B cell (primary cell): Measurements from ENCODE around the gene FUNDC2. TPM values are rescaled to one million over a fixed set of nuclear protein-coding genes. Genes with fewer than 3 reads are reported as not detected.

ENCODE experiments used
- ATAC-seq: fragments of 200-7000 bp; cut with Tn5 transposase; one replicate; pipeline ENCODE4 v1.10.0; 2021; ENCODE audit warnings: low read depth, mild to moderate bottlenecking, moderate number of reproducible peaks, moderate library complexity
- CTCF ChIA-PET: fragments of 350-600 bp; sonication (Branson Sonifier 250); formaldehyde crosslinking; loops from one replicate; lab custom pipeline; 2021; ENCODE audit warnings: antibody characterized with exemption, inconsistent platforms; lab: Charles Lee
- POLR2A ChIA-PET: fragments of 350-600 bp; sonication (Branson Sonifier 250); formaldehyde crosslinking; loops from one replicate; lab custom pipeline; 2021; ENCODE audit warnings: antibody characterized with exemption; lab: Charles Lee
- DNase-seq: peaks from one replicate; pipeline ENCODE4 v3.0.0; 2013
- H2AFZ ChIP-seq: 2 replicates; pipeline ENCODE4 v1.6.1; 2012; ENCODE audit warnings: mild to moderate bottlenecking, low read depth, low read length; ENCODE audit not compliant: insufficient read depth, poor library complexity, severe bottlenecking
- H3K27ac ChIP-seq, 2 donors: 1 replicate in 1 of 2; 2 replicates in 1 of 2; pipeline ENCODE4 v1.5.1; 2012 to 2013; ENCODE audit warnings: low read length in 2 of 2, mild to moderate bottlenecking in 2 of 2, moderate library complexity in 1 of 2
- H3K27me3 ChIP-seq, 4 experiments: fragments of 200-600 bp in 1 of 4; sonication (generic) in 1 of 4; replicated peaks in 1 of 4; 1 replicate in 2 of 4; 2 replicates in 2 of 4; pipeline versions ENCODE4 v1.6.1 to v1.7.0; 2013 to 2016; ENCODE audit warnings: low read length in 3 of 4, mild to moderate bottlenecking in 2 of 4, mixed read lengths in 1 of 4, moderate library complexity in 1 of 4; ENCODE audit not compliant: insufficient read depth in 4 of 4, control insufficient read depth in 3 of 4; ENCODE audit errors: control extremely low read depth in 1 of 4
- H3K36me3 ChIP-seq, 2 experiments: replicated peaks in 1 of 2; 1 replicate in 1 of 2; 2 replicates in 1 of 2; pipeline versions ENCODE4 v1.6.1 to v1.7.1; 2013; ENCODE audit warnings: low read length in 1 of 2; ENCODE audit not compliant: insufficient read depth in 2 of 2, control insufficient read depth in 1 of 2; ENCODE audit errors: control extremely low read depth in 1 of 2, extremely low read depth in 1 of 2
- H3K4me1 ChIP-seq, 2 donors: fragments of 200-600 bp in 1 of 2; sonication (generic) in 1 of 2; 1 replicate in 1 of 2; 2 replicates in 1 of 2; pipeline versions ENCODE4 v1.5.1 to v1.6.1; 2013 to 2017; ENCODE audit warnings: low read length in 2 of 2; ENCODE audit not compliant: control insufficient read depth in 2 of 2, insufficient read depth in 2 of 2
- H3K4me2 ChIP-seq: replicated peaks from 2 replicates; pipeline ENCODE3; 2012; ENCODE audit warnings: mild to moderate bottlenecking, low read depth, low read length; ENCODE audit not compliant: poor library complexity, severe bottlenecking
- H3K4me3 ChIP-seq, 5 experiments: fragments of 200-600 bp in 1 of 5; sonication (generic) in 1 of 5; 1 replicate in 3 of 5; 2 replicates in 2 of 5; pipeline versions ENCODE4 v1.5.1 to v1.7.0; 2011 to 2016; ENCODE audit warnings: low read length in 4 of 5, mild to moderate bottlenecking in 4 of 5, low read depth in 2 of 5, control low read depth in 1 of 5, moderate library complexity in 1 of 5; ENCODE audit not compliant: insufficient read depth in 1 of 5; ENCODE audit errors: control extremely low read depth in 1 of 5, extremely low read depth in 1 of 5
- H3K79me2 ChIP-seq: fragments of 200-600 bp; sonication (generic); one replicate; pipeline ENCODE4 v1.6.0; 2016; ENCODE audit warnings: low read length; ENCODE audit not compliant: control insufficient read depth, insufficient read depth
- H3K9ac ChIP-seq: fragments of 200-600 bp; sonication (generic); 2 replicates; pipeline ENCODE4 v1.6.1; 2017; ENCODE audit warnings: mild to moderate bottlenecking, low read length, moderate library complexity
- H3K9me3 ChIP-seq, 3 donors: one replicate each; pipeline versions ENCODE4 v1.6.1 to v1.7.1; 2013; ENCODE audit warnings: low read length in 2 of 3; ENCODE audit not compliant: control insufficient read depth in 2 of 3, insufficient read depth in 1 of 3; ENCODE audit errors: control extremely low read depth in 1 of 3
- H4K20me1 ChIP-seq: 2 replicates; pipeline ENCODE4 v1.6.0; 2012; ENCODE audit warnings: mild to moderate bottlenecking, low read length; ENCODE audit not compliant: insufficient read depth, control insufficient read depth, poor library complexity, severe bottlenecking
- H3K27ac Mint-ChIP-seq: one replicate; pipeline ENCODE4 v1.8.0; 2021; ENCODE audit warnings: mixed read lengths
- H3K27me3 Mint-ChIP-seq: one replicate; pipeline ENCODE4 v1.8.0; 2021; ENCODE audit warnings: mixed read lengths
- H3K4me1 Mint-ChIP-seq: one replicate; pipeline ENCODE4 v1.8.0; 2021; ENCODE audit warnings: mixed read lengths
- H3K4me3 Mint-ChIP-seq: one replicate; pipeline ENCODE4 v1.8.0; 2021; ENCODE audit warnings: mixed read lengths
- H3K9me3 Mint-ChIP-seq: one replicate; pipeline ENCODE4 v1.8.0; 2022; ENCODE audit warnings: mixed read lengths; ENCODE audit not compliant: insufficient read depth
- CTCF ChIP-seq: fragments of 200-600 bp; IDR thresholded peaks from one replicate; pipeline ENCODE4 v1.8.0; 2022; ENCODE audit warnings: antibody characterized with exemption, mild to moderate bottlenecking
- EZH2 ChIP-seq: IDR thresholded peaks from 2 replicates; pipeline ENCODE4 v1.6.1; 2012; ENCODE audit warnings: borderline replicate concordance, low read depth, mild to moderate bottlenecking, moderate library complexity, low read length; ENCODE audit not compliant: insufficient read depth, poor library complexity, severe bottlenecking
- WGBS: methylation state at CpG from one replicate; pipeline ENCODE4 v1.1.5; 2013; ENCODE audit warnings: missing lambda C conversion rate; ENCODE audit not compliant: insufficient coverage; 5-methylcytosine and 5-hydroxymethylcytosine counted together
- intact Hi-C: fragments of 100-400 bp; cut with micrococcal nuclease; formaldehyde crosslinking; loops from one replicate; pipeline ENCODE4 v1.10.0; 2022
- polyA minus RNA-seq: library from RNA; depleted of rRNA, polyadenylated mRNA; stranded (reverse); fragments of >200 nt; gene quantifications from 2 replicates; pipeline ENCODE4 v1.2.3, GENCODE V29; 2012
- polyA plus RNA-seq: library from polyadenylated mRNA; depleted of rRNA; stranded (reverse); fragments of >200 nt; gene quantifications from 2 replicates; pipeline ENCODE4 v1.2.3, GENCODE V29; 2012
- total RNA-seq, 2 donors: library from RNA; stranded (reverse); fragments of 120-200 nt in 1 of 2; gene quantifications; 1 replicate in 1 of 2; 2 replicates in 1 of 2; pipeline versions ENCODE4 v1.2.3 to v1.2.4, GENCODE V29; 2013 to 2022

Gene FUNDC2
- total RNA-seq, result 42.3 and 46.5 TPM in 2 replicates
- 86.5 TPM for total RNA-seq (2013)
- polyA plus RNA-seq, result 28.8 and 32.3 TPM in 2 replicates
- polyA minus RNA-seq, result 21.0 and 26.7 TPM in 2 replicates

GRCh38 chrX:155026727-155027508 lies at the start of gene FUNDC2:
TSS of gene FUNDC2 (plus strand) at chrX:155026844. CDS start at chrX:155026939, 95 bp downstream.
- ATAC-seq (peak; percentile 86), DNase-seq (peak; percentile 95)
- ChIA-PET CTCF (interaction anchor here (0.5 to 1.3 kb wide), 6 partner anchors 30 to 47 kb away, joined by 3 to 6 read pairs (median 4); no protein-coding TSS in a partner anchor), POLR2A (interaction anchor here (1.0 to 1.4 kb wide), 2 partner anchors 44 to 49 kb away, joined by 3 to 7 read pairs; partner anchors contain the start of genes BRCC3, CMC4 and MTCP1)
- H3K4me2 ChIP-seq, result peak within 1 kb of the TSS; percentile 68
- intact Hi-C loops, result loop anchor here (1.0 to 10.0 kb wide), 5 partner anchors 44 to 238 kb away; partner anchors contain the start of genes BRCC3, CMC4, MPP1 and MTCP1
- peaks cover 24% of the 10 kb centered on the region for H3K4me1 Mint-ChIP-seq
- H3K36me3 ChIP-seq, result no peaks in the 10 kb centered on the region
- peak within 1 kb of the TSS; percentile 90 to 94 for H3K27ac ChIP-seq
- peak within 1 kb of the TSS; percentile 65 to 85 (median 70) for H3K4me3 ChIP-seq
- H3K9me3 ChIP-seq, result no peaks in the 10 kb centered on the region
- H3K9me3 Mint-ChIP-seq, result no peaks in the 10 kb centered on the region
- peak within 1 kb of the TSS; percentile 51 for H2AFZ ChIP-seq
- H4K20me1 ChIP-seq, result no peaks in the 10 kb centered on the region
- peaks cover 4 to 8% of the 10 kb centered on the region in 2 donors for H3K4me1 ChIP-seq
- TF ChIP-seq EZH2 (no peak), CTCF (no peak)
- peak within 1 kb of the TSS; percentile 92 for H3K27ac Mint-ChIP-seq
- peaks cover 30% of the 10 kb centered on the region for H3K79me2 ChIP-seq
- H3K27me3 ChIP-seq, result no peaks in the 10 kb centered on the region
- under 1% methylated on average over 73 of the region's 82 CpGs for WGBS
- H3K9ac ChIP-seq, result peak within 1 kb of the TSS; percentile 75
- no peaks in the 10 kb centered on the region for H3K27me3 Mint-ChIP-seq
- peak within 1 kb of the TSS; percentile 92 for H3K4me3 Mint-ChIP-seq
